ENCODE measurements around the gene PGAP2. TPM values are rescaled to one million over a fixed set of nuclear protein-coding genes. Genes with fewer than 3 reads are reported as not detected.

Gene PGAP2
- total and polyA plus RNA-seq, 7 experiments from 2014 or later: 20.8 to 28.3 (median 26.1) TPM

DNA sequence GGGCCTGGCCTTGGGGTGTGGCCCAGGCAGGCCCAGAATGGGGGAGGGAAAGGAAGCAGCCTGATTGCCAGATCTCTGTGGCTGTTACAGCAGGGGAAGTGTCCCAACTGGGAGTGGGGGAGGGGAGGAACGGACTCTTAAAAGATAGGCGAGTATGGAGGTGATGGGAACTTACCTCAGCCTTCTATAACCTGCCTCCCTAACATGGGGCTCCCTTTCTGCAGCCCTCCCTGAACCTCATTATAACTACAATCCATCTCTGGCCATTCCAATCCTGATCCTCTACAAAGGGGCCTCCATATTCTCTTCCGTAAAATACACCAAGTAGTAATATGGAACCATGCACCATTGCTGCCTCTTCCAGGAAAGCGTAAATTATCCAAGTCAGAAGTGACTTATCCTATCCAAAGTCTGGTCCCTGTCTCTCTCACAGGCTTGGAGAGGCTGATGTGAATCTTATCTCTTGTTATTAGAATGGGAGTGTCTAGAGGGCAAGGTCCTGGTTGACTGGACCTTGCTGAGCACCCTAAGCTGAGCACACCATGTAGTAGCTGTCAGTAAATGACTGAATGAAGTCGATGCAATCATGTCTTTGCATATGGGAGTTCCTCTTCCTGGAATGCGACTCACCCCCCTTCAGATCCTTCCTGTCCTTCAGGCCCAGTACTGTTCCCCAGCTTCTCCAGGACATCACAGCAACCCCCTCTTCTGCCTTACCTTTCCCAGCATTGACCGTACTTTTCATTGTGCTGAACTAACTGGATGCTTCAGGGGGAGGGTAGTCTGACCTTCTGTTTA is 26.5 kb downstream of the PGAP2 start:
- H3K9me3 ChIP-seq (ENCODE audit: control insufficient read depth in 2 of 3, low read length in 3 of 3): no peaks in the 10 kb centered on the region
- H3K27ac ChIP-seq (ENCODE audit: low read depth, low read length): peak overlapping the region; percentile 95
- peak overlapping the region; percentile 86 to 99 (median 94) for H3K4me3 Mint-ChIP-seq
- H3K27me3 ChIP-seq (ENCODE audit: control insufficient read depth in 2 of 2, insufficient read depth in 2 of 2, low read length in 2 of 2): no peaks in the 10 kb centered on the region
- ChIA-PET POLR2A (interaction anchor here (0.7 to 17.9 kb wide), 9 partner anchors 9 to 149 kb away, joined by 3 to 399 read pairs (median 4); partner anchors contain the start of gene STIM1), CTCF (interaction anchor here (1.0 to 12.5 kb wide), 3 partner anchors 11 to 237 kb away, joined by 3 to 213 read pairs (median 5); partner anchors contain the start of gene STIM1)
- intact Hi-C loops (cut with micrococcal nuclease): loop anchor here in 1 of 2 donors (1.0 kb wide), 1 partner anchor 11 kb away; no protein-coding TSS in a partner anchor
- H3K36me3 ChIP-seq (ENCODE audit: control insufficient read depth in 2 of 3, insufficient read depth in 3 of 3, low read length in 3 of 3): peaks cover 0 to 26% (median 2%) of the 10 kb centered on the region in 3 experiments
- ATAC-seq (peak; percentile 28), DNase-seq (no peak)
- no peaks in the 10 kb centered on the region for H3K27me3 Mint-ChIP-seq
- H3K36me3 Mint-ChIP-seq: peaks cover 7 to 48% (median 24%) of the 10 kb centered on the region in 5 donors
- peak overlapping the region; percentile 38 for H3K4me3 ChIP-seq (ENCODE audit: low read length)
- peaks cover 0 to 7% (median 0%) of the 10 kb centered on the region in 11 donors for H3K9me3 Mint-ChIP-seq
- peak overlapping the region; percentile 86 to 99 (median 93) for H3K27ac Mint-ChIP-seq
- peaks cover 78 to 88% of the 10 kb centered on the region in 2 donors for H3K4me1 ChIP-seq (ENCODE audit: control insufficient read depth in 2 of 2, insufficient read depth in 2 of 2, low read length in 2 of 2)
- peaks cover 73 to 96% (median 89%) of the 10 kb centered on the region in 7 donors for H3K4me1 Mint-ChIP-seq

DNA sequence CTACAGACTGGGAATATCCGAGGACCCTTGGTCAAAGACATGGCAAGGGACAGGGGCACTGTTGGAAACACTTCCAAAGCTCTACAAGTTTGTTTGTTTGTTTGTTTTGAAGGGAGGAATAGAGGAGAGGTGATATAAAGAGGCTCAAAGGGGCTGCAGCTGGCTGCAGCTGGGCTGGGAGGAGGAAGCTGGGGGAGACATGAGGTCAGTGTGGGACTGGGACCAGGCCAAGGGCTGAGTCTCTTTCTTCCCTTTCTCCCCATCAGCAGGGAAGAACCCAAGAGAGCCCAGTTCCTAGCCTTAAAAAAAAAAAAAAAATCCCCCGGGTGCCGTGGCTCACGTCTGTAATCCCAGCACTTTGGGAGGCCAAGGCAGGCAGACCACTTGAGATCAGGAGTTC is 27.4 kb downstream of the PGAP2 start:
- peak overlapping the region; percentile 38 for H3K4me3 ChIP-seq (ENCODE audit: low read length)
- H3K27ac Mint-ChIP-seq: peak overlapping the region; percentile 86 to 99 (median 93)
- ATAC-seq (no peak), DNase-seq (no peak)
- peak overlapping the region; percentile 95 for H3K27ac ChIP-seq (ENCODE audit: low read depth, low read length)
- peaks cover 7 to 47% (median 22%) of the 10 kb centered on the region in 5 donors for H3K36me3 Mint-ChIP-seq
- ChIA-PET CTCF (interaction anchor here (0.6 to 12.5 kb wide), 5 partner anchors 10 to 457 kb away, joined by 3 to 213 read pairs (median 5); partner anchors contain the start of gene STIM1), POLR2A (interaction anchor here (0.8 to 17.9 kb wide), 10 partner anchors 8 to 223 kb away, joined by 3 to 399 read pairs (median 4); partner anchors contain the start of gene STIM1)
- H3K9me3 ChIP-seq (ENCODE audit: control insufficient read depth in 2 of 3, low read length in 3 of 3): no peaks in the 10 kb centered on the region
- peaks cover 0 to 23% (median 2%) of the 10 kb centered on the region in 3 experiments for H3K36me3 ChIP-seq (ENCODE audit: control insufficient read depth in 2 of 3, insufficient read depth in 3 of 3, low read length in 3 of 3)
- no peaks in the 10 kb centered on the region for H3K27me3 Mint-ChIP-seq
- H3K27me3 ChIP-seq (ENCODE audit: control insufficient read depth in 2 of 2, insufficient read depth in 2 of 2, low read length in 2 of 2): no peaks in the 10 kb centered on the region
- intact Hi-C loops (cut with micrococcal nuclease): no loop called here
- peaks cover 0 to 7% (median 0%) of the 10 kb centered on the region in 11 donors for H3K9me3 Mint-ChIP-seq
- peak overlapping the region; percentile 86 to 99 (median 94) for H3K4me3 Mint-ChIP-seq
- peaks cover 65 to 91% (median 84%) of the 10 kb centered on the region in 7 donors for H3K4me1 Mint-ChIP-seq
- peaks cover 78 to 80% of the 10 kb centered on the region in 2 donors for H3K4me1 ChIP-seq (ENCODE audit: control insufficient read depth in 2 of 2, insufficient read depth in 2 of 2, low read length in 2 of 2)

DNA sequence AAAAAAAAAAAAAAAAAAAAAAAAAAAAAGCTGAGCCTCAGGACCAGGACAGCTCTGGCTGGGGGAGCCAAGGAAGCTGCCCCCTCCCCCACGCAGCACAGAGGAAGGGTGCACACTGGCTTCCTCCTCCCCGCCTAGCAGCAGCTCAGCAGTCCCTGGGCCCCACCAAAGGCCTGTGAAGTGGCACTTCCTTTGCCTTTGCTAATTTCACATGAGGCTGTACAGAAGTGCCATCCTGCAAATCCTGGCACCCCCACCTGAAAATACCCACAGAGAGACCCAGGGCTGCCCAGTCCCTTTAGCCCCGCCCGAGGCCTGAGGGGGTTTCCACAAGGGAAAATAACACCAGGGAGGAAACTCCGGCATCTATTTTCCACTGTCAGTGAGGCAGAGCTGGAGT is 28.5 kb downstream of the PGAP2 start:
- Histone ChIP-seq H3K9me3 (ENCODE audit: control insufficient read depth in 2 of 3, low read length in 3 of 3) (no peaks in the 10 kb centered on the region), H3K27ac (ENCODE audit: low read depth, low read length) (peak overlapping the region; percentile 95), H3K27me3 (ENCODE audit: control insufficient read depth in 2 of 2, insufficient read depth in 2 of 2, low read length in 2 of 2) (no peaks in the 10 kb centered on the region), H3K4me1 (ENCODE audit: control insufficient read depth in 2 of 2, insufficient read depth in 2 of 2, low read length in 2 of 2) (peaks cover 72 to 73% of the 10 kb centered on the region in 2 donors), H3K36me3 (ENCODE audit: control insufficient read depth in 2 of 3, insufficient read depth in 3 of 3, low read length in 3 of 3) (peaks cover 0 to 12% (median 2%) of the 10 kb centered on the region in 3 experiments), H3K4me3 (ENCODE audit: low read length) (peak overlapping the region; percentile 51)
- peak overlapping the region; percentile 84 to 99 (median 97) for H3K27ac Mint-ChIP-seq
- ATAC-seq: no peak
- H3K36me3 Mint-ChIP-seq: peaks cover 7 to 42% (median 22%) of the 10 kb centered on the region in 5 donors
- ChIA-PET CTCF (interaction anchor here (1.0 to 12.5 kb wide), 4 partner anchors 10 to 28 kb away, joined by 3 to 213 read pairs (median 6); partner anchors contain the start of genes PGAP2 and STIM1), POLR2A (interaction anchor here (0.7 to 17.9 kb wide), 11 partner anchors 7 to 221 kb away, joined by 3 to 399 read pairs (median 4); partner anchors contain the start of gene STIM1)
- DNase-seq: peak in 8 of 9 donors; percentile 47 to 63 (median 54)
- peaks cover 54 to 82% (median 75%) of the 10 kb centered on the region in 7 donors for H3K4me1 Mint-ChIP-seq
- intact Hi-C loops (cut with micrococcal nuclease): no loop called here
- peaks cover 0 to 7% (median 0%) of the 10 kb centered on the region in 11 donors for H3K9me3 Mint-ChIP-seq
- peak overlapping the region; percentile 82 to 99 (median 94) for H3K4me3 Mint-ChIP-seq
- H3K27me3 Mint-ChIP-seq: no peaks in the 10 kb centered on the region

DNA sequence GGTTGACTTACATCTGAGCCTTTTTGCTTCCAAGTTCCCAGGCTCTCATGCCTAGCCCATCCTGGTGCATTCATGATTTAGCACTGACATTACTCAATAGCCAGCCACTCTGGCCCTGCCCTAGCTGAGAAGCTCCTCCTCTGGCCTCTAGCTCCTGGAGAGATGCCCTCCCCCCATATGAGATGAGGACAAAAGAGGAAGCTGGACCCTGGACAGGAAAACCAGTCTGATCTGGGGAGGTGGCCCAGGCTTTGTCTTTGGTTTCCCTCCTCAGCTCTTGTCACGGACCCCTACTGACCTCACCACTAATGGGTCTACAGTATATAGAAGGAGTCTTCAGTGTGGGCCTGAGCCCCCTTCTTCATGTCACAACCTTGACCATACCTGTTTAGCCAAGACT is 29.4 kb downstream of the PGAP2 start:
- H3K4me1 ChIP-seq (ENCODE audit: control insufficient read depth in 2 of 2, insufficient read depth in 2 of 2, low read length in 2 of 2): peaks cover 66 to 68% of the 10 kb centered on the region in 2 donors
- Mint-ChIP-seq H3K36me3 (peaks cover 7 to 42% (median 20%) of the 10 kb centered on the region in 5 donors), H3K4me1 (peaks cover 46 to 78% (median 70%) of the 10 kb centered on the region in 7 donors), H3K27ac (peak overlapping the region; percentile 88 to 99 (median 98)), H3K9me3 (peaks cover 0 to 7% (median 0%) of the 10 kb centered on the region in 11 donors), H3K4me3 (peak overlapping the region; percentile 92 to 99 (median 95)), H3K27me3 (no peaks in the 10 kb centered on the region)
- H3K27ac ChIP-seq (ENCODE audit: low read depth, low read length): peak overlapping the region; percentile 95
- DNase-seq (no peak), ATAC-seq (no peak)
- ChIA-PET CTCF (interaction anchor here (0.8 to 12.5 kb wide), 6 partner anchors 9 to 29 kb away, joined by 3 to 213 read pairs (median 6); partner anchors contain the start of genes PGAP2 and STIM1), POLR2A (interaction anchor here (0.8 to 17.9 kb wide), 6 partner anchors 9 to 112 kb away, joined by 6 to 399 read pairs (median 46); partner anchors contain the start of genes PGAP2 and STIM1)
- no peaks in the 10 kb centered on the region for H3K27me3 ChIP-seq (ENCODE audit: control insufficient read depth in 2 of 2, insufficient read depth in 2 of 2, low read length in 2 of 2)
- peak overlapping the region; percentile 51 for H3K4me3 ChIP-seq (ENCODE audit: low read length)
- peaks cover 0 to 11% (median 0%) of the 10 kb centered on the region in 3 experiments for H3K36me3 ChIP-seq (ENCODE audit: control insufficient read depth in 2 of 3, insufficient read depth in 3 of 3, low read length in 3 of 3)
- H3K9me3 ChIP-seq (ENCODE audit: control insufficient read depth in 2 of 3, low read length in 3 of 3): no peaks in the 10 kb centered on the region
- intact Hi-C loops (cut with micrococcal nuclease): no loop called here

DNA sequence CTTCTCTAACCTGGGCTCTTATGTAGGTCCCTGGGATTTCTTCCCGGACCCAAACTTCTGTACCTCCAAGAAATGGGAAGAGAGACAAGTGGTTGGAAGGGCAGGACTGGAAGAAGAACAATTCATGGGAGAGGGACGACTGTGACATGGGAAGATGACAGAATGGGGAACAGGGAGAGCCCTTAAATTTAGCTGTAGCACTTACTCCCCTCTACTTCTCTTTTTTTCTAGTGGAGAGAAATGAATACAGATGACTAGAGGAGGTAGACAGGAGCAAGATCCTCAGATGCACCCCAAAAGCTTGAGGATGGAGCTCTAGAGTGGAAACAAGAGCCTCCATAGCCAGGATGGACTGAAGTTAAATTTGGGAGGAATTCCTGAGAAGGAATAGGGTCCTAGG is 30.1 kb downstream of the PGAP2 start:
- peaks cover 41 to 77% (median 68%) of the 10 kb centered on the region in 7 donors for H3K4me1 Mint-ChIP-seq
- H3K4me3 Mint-ChIP-seq: peak overlapping the region; percentile 92 to 99 (median 95)
- H3K36me3 Mint-ChIP-seq: peaks cover 7 to 42% (median 20%) of the 10 kb centered on the region in 5 donors
- intact Hi-C loops (cut with micrococcal nuclease): no loop called here
- ATAC-seq (no peak), DNase-seq (no peak)
- Histone ChIP-seq H3K4me3 (ENCODE audit: low read length) (peak overlapping the region; percentile 51), H3K27ac (ENCODE audit: low read depth, low read length) (peak overlapping the region; percentile 95), H3K36me3 (ENCODE audit: control insufficient read depth in 2 of 3, insufficient read depth in 3 of 3, low read length in 3 of 3) (peaks cover 0 to 11% (median 0%) of the 10 kb centered on the region in 3 experiments), H3K9me3 (ENCODE audit: control insufficient read depth in 2 of 3, low read length in 3 of 3) (no peaks in the 10 kb centered on the region), H3K27me3 (ENCODE audit: control insufficient read depth in 2 of 2, insufficient read depth in 2 of 2, low read length in 2 of 2) (no peaks in the 10 kb centered on the region), H3K4me1 (ENCODE audit: control insufficient read depth in 2 of 2, insufficient read depth in 2 of 2, low read length in 2 of 2) (peaks cover 61% of the 10 kb centered on the region in 2 donors)
- H3K9me3 Mint-ChIP-seq: peaks cover 0 to 7% (median 0%) of the 10 kb centered on the region in 11 donors
- H3K27me3 Mint-ChIP-seq: no peaks in the 10 kb centered on the region
- POLR2A ChIA-PET: interaction anchor here (0.5 to 17.9 kb wide), 10 partner anchors 13 to 769 kb away, joined by 3 to 399 read pairs (median 22); partner anchors contain the start of genes NUP98, PGAP2, STIM1 and TRIM68
- CTCF ChIA-PET: interaction anchor here (0.9 to 12.5 kb wide), 6 partner anchors 9 to 30 kb away, joined by 3 to 213 read pairs (median 6); partner anchors contain the start of genes PGAP2 and STIM1
- peak overlapping the region; percentile 88 to 99 (median 98) for H3K27ac Mint-ChIP-seq

Data from naive thymus-derived CD4-positive, alpha-beta T cell (primary cell).